Measurements from ENCODE around the gene IL15RA.

Gene IL15RA

GRCh38 chr10:5992398-5992797, 15.1 kb upstream of the IL15RA start:
- Mint-ChIP-seq H3K27me3 (peaks cover 3% of the 10 kb centered on the region), H3K4me3 (no peak overlapping the region), H3K36me3 (peaks cover 9% of the 10 kb centered on the region), H3K9me3 (peaks cover 9% of the 10 kb centered on the region), H3K27ac (no peak overlapping the region), H3K4me1 (peaks cover 9% of the 10 kb centered on the region)
- DNase-seq (ENCODE audit: low spot score in 2 of 2): no peak
- no peak for ATAC-seq (ENCODE audit: low read depth)

GRCh38 chr10:5991708-5992107, 14.4 kb upstream of the IL15RA start:
- peaks cover 9% of the 10 kb centered on the region for H3K4me1 Mint-ChIP-seq
- H3K36me3 Mint-ChIP-seq: peaks cover 9% of the 10 kb centered on the region
- H3K27ac Mint-ChIP-seq: no peak overlapping the region

GRCh38 chr10:5989756-5990155, 12.4 kb upstream of the IL15RA start:
- Mint-ChIP-seq H3K4me1 (peaks cover 9% of the 10 kb centered on the region), H3K27ac (no peak overlapping the region), H3K27me3 (peaks cover 3% of the 10 kb centered on the region), H3K36me3 (peaks cover 7% of the 10 kb centered on the region), H3K4me3 (no peak overlapping the region), H3K9me3 (peaks cover 9% of the 10 kb centered on the region)
- DNase-seq (ENCODE audit: low spot score in 2 of 2) (no peak), ATAC-seq (ENCODE audit: low read depth) (no peak)

More at GRCh38 chr10:5991708-5992107, 14.4 kb upstream of the IL15RA start:
- peaks cover 9% of the 10 kb centered on the region for H3K9me3 Mint-ChIP-seq
- H3K27me3 Mint-ChIP-seq: peaks cover 3% of the 10 kb centered on the region
- ATAC-seq (ENCODE audit: low read depth) (no peak), DNase-seq (ENCODE audit: low spot score in 2 of 2) (no peak)
- H3K4me3 Mint-ChIP-seq: no peak overlapping the region

GRCh38 chr10:5988336-5988920, 11.1 kb upstream of the IL15RA start:
- Mint-ChIP-seq H3K27me3 (peaks cover 5% of the 10 kb centered on the region), H3K4me1 (peaks cover 9% of the 10 kb centered on the region), H3K36me3 (peaks cover 7% of the 10 kb centered on the region), H3K9me3 (peaks cover 9% of the 10 kb centered on the region), H3K4me3 (no peak overlapping the region), H3K27ac (peak overlapping the region; percentile 36)
- DNase-seq (ENCODE audit: low spot score in 2 of 2) (no peak), ATAC-seq (ENCODE audit: low read depth) (no peak)

GRCh38 chr10:5987747-5988146, 10.4 kb upstream of the IL15RA start:
- no peak for DNase-seq (ENCODE audit: low spot score in 2 of 2)
- Mint-ChIP-seq H3K4me1 (peaks cover 9% of the 10 kb centered on the region), H3K4me3 (no peak overlapping the region), H3K36me3 (peaks cover 5% of the 10 kb centered on the region), H3K27me3 (peaks cover 5% of the 10 kb centered on the region), H3K9me3 (peaks cover 7% of the 10 kb centered on the region), H3K27ac (peak overlapping the region; percentile 36)
- peak; percentile 60 for ATAC-seq (ENCODE audit: low read depth)

GRCh38 chr10:5985029-5985428, 7.7 kb upstream of the IL15RA start:
- no peaks in the 10 kb centered on the region for H3K36me3 Mint-ChIP-seq
- H3K4me3 Mint-ChIP-seq: no peak overlapping the region
- peaks cover 9% of the 10 kb centered on the region for H3K4me1 Mint-ChIP-seq
- peaks cover 1% of the 10 kb centered on the region for H3K27me3 Mint-ChIP-seq
- ATAC-seq (ENCODE audit: low read depth): no peak
- H3K9me3 Mint-ChIP-seq: no peaks in the 10 kb centered on the region
- no peak overlapping the region for H3K27ac Mint-ChIP-seq
- no peak for DNase-seq (ENCODE audit: low spot score in 2 of 2)

- Mint-ChIP-seq H3K27ac (no peak overlapping the region), H3K27me3 (peaks cover 1% of the 10 kb centered on the region), H3K9me3 (no peaks in the 10 kb centered on the region), H3K4me3 (no peak overlapping the region), H3K4me1 (peaks cover 11% of the 10 kb centered on the region), H3K36me3 (no peaks in the 10 kb centered on the region)
- ATAC-seq (ENCODE audit: low read depth): no peak
- no peak for DNase-seq (ENCODE audit: low spot score in 2 of 2)
Measured at GRCh38 chr10:5983774-5984173, 6.4 kb upstream of the IL15RA start.

- Mint-ChIP-seq H3K27me3 (peaks cover 1% of the 10 kb centered on the region), H3K4me3 (no peak overlapping the region), H3K4me1 (peaks cover 3% of the 10 kb centered on the region), H3K9me3 (no peaks in the 10 kb centered on the region), H3K36me3 (no peaks in the 10 kb centered on the region), H3K27ac (no peak overlapping the region)
- DNase-seq (ENCODE audit: low spot score in 2 of 2): no peak
- ATAC-seq (ENCODE audit: low read depth): no peak
Measured at GRCh38 chr10:5981529-5981928, 4.2 kb upstream of the IL15RA start.

GRCh38 chr10:5978230-5978489, 817 bp upstream of the IL15RA start:
- H3K4me3 Mint-ChIP-seq: peak overlapping the region; percentile 85
- H3K27me3 Mint-ChIP-seq: no peaks in the 10 kb centered on the region
- H3K9me3 Mint-ChIP-seq: no peaks in the 10 kb centered on the region
- H3K27ac Mint-ChIP-seq: peak overlapping the region; percentile 87
- ATAC-seq (ENCODE audit: low read depth) (no peak), DNase-seq (ENCODE audit: low spot score in 2 of 2) (no peak)
- H3K4me1 Mint-ChIP-seq: peaks cover 18% of the 10 kb centered on the region
- no peaks in the 10 kb centered on the region for H3K36me3 Mint-ChIP-seq

GRCh38 chr10:5976512-5977470, 552 bp downstream of the IL15RA start:
- peak overlapping the region; percentile 93 for H3K27ac Mint-ChIP-seq
- no peaks in the 10 kb centered on the region for H3K27me3 Mint-ChIP-seq
- DNase-seq (ENCODE audit: low spot score in 2 of 2): peak; percentile 9 to 35
- no peaks in the 10 kb centered on the region for H3K36me3 Mint-ChIP-seq
- peak overlapping the region; percentile 94 for H3K4me3 Mint-ChIP-seq
- H3K4me1 Mint-ChIP-seq: peaks cover 24% of the 10 kb centered on the region
- no peaks in the 10 kb centered on the region for H3K9me3 Mint-ChIP-seq
- peak; percentile 1 for ATAC-seq (ENCODE audit: low read depth)

GRCh38 chr10:5975641-5976473, 1.5 kb downstream of the IL15RA start:
- no peaks in the 10 kb centered on the region for H3K9me3 Mint-ChIP-seq
- H3K4me3 Mint-ChIP-seq: peak overlapping the region; percentile 94
- DNase-seq (ENCODE audit: low spot score in 2 of 2) (peak; percentile 45 to 68), ATAC-seq (ENCODE audit: low read depth) (peak; percentile 75)
- peaks cover 30% of the 10 kb centered on the region for H3K4me1 Mint-ChIP-seq
- no peaks in the 10 kb centered on the region for H3K36me3 Mint-ChIP-seq
- H3K27ac Mint-ChIP-seq: peak overlapping the region; percentile 93
- no peaks in the 10 kb centered on the region for H3K27me3 Mint-ChIP-seq

- H3K9me3 Mint-ChIP-seq: no peaks in the 10 kb centered on the region
- peak overlapping the region; percentile 50 for H3K27ac Mint-ChIP-seq
- no peaks in the 10 kb centered on the region for H3K27me3 Mint-ChIP-seq
- peaks cover 37% of the 10 kb centered on the region for H3K4me1 Mint-ChIP-seq
- ATAC-seq (ENCODE audit: low read depth): no peak
- H3K36me3 Mint-ChIP-seq: no peaks in the 10 kb centered on the region
- H3K4me3 Mint-ChIP-seq: no peak overlapping the region
- no peak for DNase-seq (ENCODE audit: low spot score in 2 of 2)
Measured at GRCh38 chr10:5973069-5973468, 4.3 kb downstream of the IL15RA start.

- no peak for DNase-seq (ENCODE audit: low spot score in 2 of 2)
- Mint-ChIP-seq H3K4me3 (peak overlapping the region; percentile 80), H3K36me3 (peaks cover 1% of the 10 kb centered on the region), H3K27ac (peak overlapping the region; percentile 80), H3K4me1 (peaks cover 37% of the 10 kb centered on the region), H3K27me3 (no peaks in the 10 kb centered on the region), H3K9me3 (no peaks in the 10 kb centered on the region)
- no peak for ATAC-seq (ENCODE audit: low read depth)
Measured at GRCh38 chr10:5971886-5972285, 5.5 kb downstream of the IL15RA start.

GRCh38 chr10:5971315-5971832, 6.0 kb downstream of the IL15RA start:
- Mint-ChIP-seq H3K27ac (peak overlapping the region; percentile 80), H3K4me3 (peak overlapping the region; percentile 80), H3K9me3 (no peaks in the 10 kb centered on the region), H3K36me3 (peaks cover 2% of the 10 kb centered on the region), H3K27me3 (no peaks in the 10 kb centered on the region), H3K4me1 (peaks cover 35% of the 10 kb centered on the region)
- ATAC-seq (ENCODE audit: low read depth) (peak; percentile 14), DNase-seq (ENCODE audit: low spot score in 2 of 2) (no peak)
